Placental epithelial cell (primary cell): ENCODE measurements around the gene OR2L8. TPM values are rescaled to one million over a fixed set of nuclear protein-coding genes. Genes with fewer than 3 reads are reported as not detected.

Experiments
- small RNA-seq: library from RNA; depleted of rRNA; stranded (forward); fragments of <200 nt; gene quantifications from one replicate; pipeline ENCODE3, GENCODE V24; 2012
- total RNA-seq: library from RNA; depleted of rRNA; stranded (reverse); fragments of >200 nt; gene quantifications from 2 replicates; pipeline ENCODE4 v1.2.3, GENCODE V29; 2012

OR2L8 gene
- 0.39 TPM in 1 of 2 replicates, not detected in the other for total RNA-seq

GRCh38 chr1:247948558-247948957 is at the start of gene OR2L8:
Gene OR2L8 (plus strand): TSS chr1:247948858. CDS start chr1:247948858, 0 bp downstream.

DNA sequence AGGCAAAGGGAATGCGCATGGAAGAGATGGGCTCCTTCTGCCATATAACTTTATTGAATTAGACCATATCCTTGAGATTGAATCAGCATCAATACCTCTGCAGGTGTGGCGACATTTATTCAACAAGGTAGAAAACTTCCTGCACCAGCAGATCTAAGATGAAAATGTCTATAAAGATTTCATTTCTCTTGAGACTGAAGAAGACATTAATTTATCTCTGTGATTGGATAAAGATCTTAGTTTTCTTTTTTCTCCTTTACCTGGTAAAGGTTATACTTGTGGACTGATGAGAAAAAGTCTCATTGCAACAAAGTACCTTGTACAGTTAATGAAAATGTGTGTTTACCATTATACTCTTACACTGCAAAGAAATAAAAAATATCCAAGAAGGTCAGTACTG is 28.7 kb upstream of the OR2L8 start, which contains the start of gene OR2T8:
Gene OR2T8 (plus strand): TSS at position 301 of the 400 bp plus-strand sequence. CDS start 766 bp downstream, outside the sequence.

DNA sequence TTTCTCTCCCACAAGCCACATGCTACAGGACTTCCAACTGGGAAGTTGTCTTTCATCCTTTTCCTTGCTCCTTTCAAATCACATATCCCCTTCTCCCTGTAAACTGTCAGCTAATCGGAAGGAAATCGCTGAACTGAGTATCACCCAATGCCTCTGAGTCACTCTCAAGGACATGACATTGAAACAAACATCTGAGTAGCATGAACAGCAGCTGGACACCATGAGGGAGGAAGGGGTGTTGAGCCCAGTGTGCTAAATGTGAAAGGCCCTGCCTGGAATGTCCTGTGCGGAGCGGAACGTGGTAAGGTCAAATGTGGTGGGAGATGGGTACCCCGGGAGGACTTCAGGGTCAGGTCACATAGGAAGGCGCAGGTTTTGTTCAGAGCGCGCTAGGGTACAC is 23.8 kb upstream of the OR2L8 start, which contains the start of gene OR2AJ1:
Gene OR2AJ1 (plus strand): TSS at position 22 of the 400 bp plus-strand sequence. CDS start 8,880 bp downstream, outside the sequence.

GRCh38 chr1:247964933-247965332 is 16.3 kb downstream of the OR2L8 start, which contains the start of gene OR2AK2:
Gene OR2AK2 (plus strand): TSS chr1:247965233. CDS start chr1:247965377, 144 bp downstream.

Small RNA genes lying within 50 kb of the gene (small RNA-seq; reads per million reads assigned to genes)
- gene RF00019 = not detected

Other genes with a start within 250 kb of the OR2L8 start
- not detected in 2 replicates for gene OR6F1, start 232.2 kb upstream of the OR2L8 start, total RNA-seq
- not detected in 2 replicates for gene OR14K1, start 210.2 kb upstream of the OR2L8 start, total RNA-seq
- not detected in 2 replicates for gene OR14A2, start 200.7 kb upstream of the OR2L8 start, total RNA-seq
- gene OR1C1, start 188.3 kb upstream of the OR2L8 start, total RNA-seq = not detected in 2 replicates
- gene OR14A16, start 124.7 kb upstream of the OR2L8 start, total RNA-seq = not detected in 2 replicates
- not detected in 2 replicates for gene OR11L1, start 107.0 kb upstream of the OR2L8 start, total RNA-seq
- 3.1 and 18.8 TPM in 2 replicates for gene TRIM58, start 91.7 kb upstream of the OR2L8 start, total RNA-seq
- 1.6 and 6.2 TPM in 2 replicates for gene OR2W3, start 53.3 kb upstream of the OR2L8 start, total RNA-seq
- gene OR2T8, start 28.6 kb upstream of the OR2L8 start, total RNA-seq = 0.98 TPM in 1 of 2 replicates, not detected in the other
- under 0.01 and 0.11 TPM in 2 replicates for gene OR2AJ1, start 24.0 kb upstream of the OR2L8 start, total RNA-seq
- gene OR2AK2, start 16.4 kb downstream of the OR2L8 start, total RNA-seq = not detected in 2 replicates
- 0.11 TPM in 1 of 2 replicates, not detected in the other for gene OR2L5, start 64.8 kb downstream of the OR2L8 start, total RNA-seq
- gene OR2L2, start 81.2 kb downstream of the OR2L8 start, total RNA-seq = not detected in 2 replicates
- gene OR2L3, start 98.0 kb downstream of the OR2L8 start, total RNA-seq = not detected in 2 replicates
- not detected in 2 replicates for gene OR2L13, start 146.3 kb downstream of the OR2L8 start, total RNA-seq
- gene OR2M5, start 196.3 kb downstream of the OR2L8 start, total RNA-seq = not detected in 2 replicates
- not detected in 2 replicates for gene OR2M2, start 226.0 kb downstream of the OR2L8 start, total RNA-seq
- gene OR2M3, start 248.4 kb downstream of the OR2L8 start, total RNA-seq = not detected in 2 replicates